HG03575 (cell line): ENCODE results near the gene ATP2B3.

ENCODE experiments used
- ATAC-seq: cut with Tn5 transposase; IDR thresholded peaks from one replicate; pipeline ENCODE4 v1.9.1; 2021; ENCODE audit not compliant: unreplicated experiment, insufficient number of reproducible peaks, low FRiP score; ENCODE audit errors: extremely low read depth

The ATP2B3 gene

GRCh38 chrX:153624196-153625091 is 107.0 kb downstream of the ATP2B3 start:
- no peak for ATAC-seq

- ATAC-seq, result no peak
Measured at GRCh38 chrX:153625271-153626024, 108.0 kb downstream of the ATP2B3 start.

GRCh38 chrX:153626025-153626633 is 108.7 kb downstream of the ATP2B3 start:
- ATAC-seq, result no peak

- no peak for ATAC-seq
Measured at GRCh38 chrX:153626863-153627674, 109.6 kb downstream of the ATP2B3 start.

GRCh38 chrX:153627675-153628111 is 110.3 kb downstream of the ATP2B3 start:
- no peak for ATAC-seq

- ATAC-seq, result no peak
Measured at GRCh38 chrX:153628129-153628528, 110.7 kb downstream of the ATP2B3 start.

- ATAC-seq, result no peak
Measured at GRCh38 chrX:153628665-153629064, 111.2 kb downstream of the ATP2B3 start.

GRCh38 chrX:153631346-153631745 is 113.9 kb downstream of the ATP2B3 start:
- ATAC-seq, result no peak

GRCh38 chrX:153631907-153632594 is 114.6 kb downstream of the ATP2B3 start:
- no peak for ATAC-seq
